GM10266 (cell line): ENCODE measurements around the gene PTF1A.
A peak's percentile ranks its signal among the peaks of the same experiment; 100 is the strongest.

Source experiments
- DNase-seq: peaks from one replicate; pipeline ENCODE4 v3.0.0; 2012; ENCODE audit errors: extremely low spot score
- CTCF ChIP-seq: IDR thresholded peaks from 2 replicates; pipeline ENCODE4 v1.5.1; 2012; ENCODE audit warnings: mild to moderate bottlenecking, low read depth; ENCODE audit not compliant: control insufficient read depth, insufficient read depth; ENCODE audit errors: missing control alignments

Gene PTF1A

GRCh38 chr10:23172429-23173213 lies 19.5 kb upstream of the PTF1A start:
- no peak for TF ChIP-seq CTCF
- peak; percentile 26 for DNase-seq

DNA sequence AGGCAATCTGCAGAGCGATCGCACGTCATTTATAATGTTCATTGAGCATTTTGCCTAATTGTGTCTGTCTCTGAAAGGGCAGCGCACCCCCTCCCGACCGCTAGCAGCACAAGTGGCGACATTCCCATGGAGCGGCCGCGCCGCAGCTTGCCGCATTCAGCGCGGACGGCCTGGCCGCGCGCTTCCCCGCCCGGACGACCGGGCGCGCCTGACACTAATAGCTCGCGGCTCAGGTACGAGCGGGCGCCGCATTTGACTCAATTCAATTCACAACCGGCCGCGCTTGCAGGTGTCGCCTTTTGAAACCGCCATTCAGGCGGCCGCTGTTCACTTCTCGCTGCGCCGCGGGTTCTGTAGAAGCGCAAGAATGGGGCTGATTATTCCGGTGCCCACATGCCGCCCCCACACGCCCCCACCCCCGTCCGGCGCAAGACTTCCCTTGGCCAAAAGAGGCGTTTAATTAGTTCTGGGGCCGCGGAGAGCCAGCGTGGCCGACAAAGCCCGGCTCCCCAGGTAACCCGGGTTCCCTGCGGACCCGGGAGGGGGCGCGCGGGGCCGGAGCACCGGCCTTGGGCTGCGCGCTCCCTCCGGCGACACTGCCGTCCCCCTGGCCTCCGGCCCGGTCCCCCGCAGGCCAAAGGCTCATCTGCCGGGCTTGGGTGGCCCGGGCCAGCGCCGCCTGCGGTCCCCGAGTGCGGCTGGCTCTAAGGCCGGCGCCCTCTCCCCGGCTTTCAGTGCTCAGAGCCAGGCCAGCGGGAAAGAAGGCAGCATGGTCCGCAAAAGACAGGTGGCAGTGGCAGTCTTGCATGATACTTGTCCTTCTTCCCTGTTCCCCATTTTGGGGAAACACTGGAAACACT lies 18.7 kb upstream of the PTF1A start:
- TF ChIP-seq CTCF = no peak
- peak; percentile 34 for DNase-seq

GRCh38 chr10:23174074-23174976 lies 17.8 kb upstream of the PTF1A start:
- no peak for TF ChIP-seq CTCF
- no peak for DNase-seq

DNA sequence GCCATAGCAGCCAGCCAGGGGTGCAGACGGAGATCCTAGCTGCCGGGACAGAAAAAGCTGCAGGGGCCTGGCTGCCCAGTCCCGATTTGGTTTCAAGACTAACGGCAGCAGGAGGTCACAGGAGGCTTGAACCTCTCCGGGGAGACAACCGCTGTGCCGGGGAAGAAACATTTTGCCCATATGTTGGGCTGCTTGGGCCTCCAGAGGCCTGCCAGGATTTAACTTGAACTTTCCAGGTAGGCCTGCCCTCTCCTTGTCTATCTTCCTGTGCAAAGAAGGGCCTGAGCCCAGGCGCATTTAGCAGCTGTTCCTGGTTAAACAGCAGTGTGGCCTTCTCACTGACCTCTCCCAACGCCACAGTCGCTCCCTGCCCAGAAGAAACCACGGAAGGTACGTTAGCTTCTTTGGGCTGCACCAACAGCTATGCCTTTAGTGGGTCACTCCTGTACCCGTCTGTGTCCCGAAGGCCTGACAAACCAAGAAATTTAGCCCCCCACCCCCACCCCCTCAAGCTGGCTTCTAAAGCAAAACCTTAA lies 17.1 kb upstream of the PTF1A start:
- TF ChIP-seq CTCF = no peak
- DNase-seq = peak; percentile 24

DNA sequence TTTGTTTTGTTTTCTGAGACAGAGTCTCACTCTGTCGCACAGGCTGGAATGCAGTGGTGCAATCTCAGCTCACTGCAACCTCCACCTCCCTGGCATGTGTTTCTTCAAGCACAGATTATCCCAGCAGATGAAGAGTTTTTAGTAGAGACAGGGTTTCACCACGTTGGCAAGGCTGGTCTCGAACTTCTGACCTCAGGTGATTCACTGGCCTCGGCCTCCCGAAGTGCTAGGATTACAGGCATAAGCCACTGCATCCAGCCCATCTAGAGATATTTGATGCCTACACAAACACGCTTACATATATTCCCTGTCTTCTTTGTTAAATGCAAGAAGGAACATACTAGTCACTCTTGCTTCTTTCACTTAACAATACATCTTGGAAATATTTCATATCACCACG lies 5.9 kb upstream of the PTF1A start:
- DNase-seq = no peak

GRCh38 chr10:23186697-23187096 lies 5.4 kb upstream of the PTF1A start:
- DNase-seq = no peak
- TF ChIP-seq CTCF = no peak

More for the DNA sequence above, 5.9 kb upstream of the PTF1A start:
- no peak for TF ChIP-seq CTCF
